ENCODE results near the gene DNAJC24.
A peak's percentile ranks its signal among the peaks of the same experiment; 100 is the strongest.
"Not testable (repeated sequence)": the region's sequence is repeated elsewhere in the genome, so short reads cannot be mapped to it uniquely, and the experiment has no call there.

DNAJC24 gene, protein sequence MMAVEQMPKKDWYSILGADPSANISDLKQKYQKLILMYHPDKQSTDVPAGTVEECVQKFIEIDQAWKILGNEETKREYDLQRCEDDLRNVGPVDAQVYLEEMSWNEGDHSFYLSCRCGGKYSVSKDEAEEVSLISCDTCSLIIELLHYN

DNA sequence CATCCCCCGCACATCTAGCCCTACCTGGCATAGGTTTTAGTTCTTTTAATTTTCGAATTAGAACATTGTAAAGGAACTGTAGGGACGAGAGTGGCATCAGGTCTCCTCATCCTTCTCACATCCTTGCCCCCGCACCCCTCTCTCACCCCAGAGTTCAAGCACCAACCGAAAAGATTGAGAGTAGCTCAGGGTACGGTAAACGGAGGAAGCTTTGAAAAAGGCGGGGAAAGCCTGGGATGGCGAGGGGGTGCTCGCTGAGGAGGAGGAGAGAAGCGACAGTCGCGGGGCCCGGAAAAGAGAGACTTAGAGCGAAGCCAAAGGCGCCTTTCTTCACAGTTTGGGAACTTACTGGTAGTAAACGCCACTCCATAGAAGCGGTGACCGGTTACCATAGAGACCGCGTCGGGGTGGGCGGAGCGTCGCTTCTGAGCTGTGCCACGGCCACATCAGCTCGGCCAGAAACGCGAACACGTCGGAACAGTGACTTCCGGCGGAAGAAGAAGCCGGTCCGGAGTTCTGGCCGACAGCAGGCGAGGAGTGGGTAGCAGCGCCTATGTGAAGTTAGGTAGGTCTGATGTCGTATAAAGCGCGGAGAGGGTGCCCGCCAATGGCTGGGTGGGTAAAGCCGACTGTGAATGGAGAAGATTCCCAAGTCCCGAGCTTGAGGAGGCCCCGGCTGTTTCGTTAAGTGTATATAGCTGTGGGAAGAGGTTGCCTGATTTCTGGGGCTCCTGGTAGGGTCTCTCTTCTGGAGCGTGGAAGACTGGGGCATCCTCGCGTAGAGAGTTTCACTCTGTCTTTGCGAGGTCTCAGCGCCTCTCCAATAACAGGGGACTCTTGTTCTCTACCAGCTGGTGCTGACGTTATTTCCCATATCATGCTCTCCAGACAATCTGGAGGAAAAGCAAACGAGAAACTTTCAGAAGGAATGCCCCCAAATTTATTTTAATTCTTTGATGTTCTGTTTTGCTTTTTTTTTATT, at the start of gene DNAJC24, which contains the start of gene DCDC1:
TSS of gene DNAJC24 (plus strand) at position 513 of the 982 bp plus-strand sequence. CDS start 889 bp downstream, outside the sequence.
TSS of gene DCDC1 (minus strand) at position 392 of the 982 bp plus-strand sequence. CDS start 41,459 bp downstream, outside the sequence.
- FAIRE-seq (peak; percentile 67), DNase-seq (ENCODE audit: insufficient read length, low spot score) (peak; percentile 20)
- TF ChIP-seq, protein P1, sequence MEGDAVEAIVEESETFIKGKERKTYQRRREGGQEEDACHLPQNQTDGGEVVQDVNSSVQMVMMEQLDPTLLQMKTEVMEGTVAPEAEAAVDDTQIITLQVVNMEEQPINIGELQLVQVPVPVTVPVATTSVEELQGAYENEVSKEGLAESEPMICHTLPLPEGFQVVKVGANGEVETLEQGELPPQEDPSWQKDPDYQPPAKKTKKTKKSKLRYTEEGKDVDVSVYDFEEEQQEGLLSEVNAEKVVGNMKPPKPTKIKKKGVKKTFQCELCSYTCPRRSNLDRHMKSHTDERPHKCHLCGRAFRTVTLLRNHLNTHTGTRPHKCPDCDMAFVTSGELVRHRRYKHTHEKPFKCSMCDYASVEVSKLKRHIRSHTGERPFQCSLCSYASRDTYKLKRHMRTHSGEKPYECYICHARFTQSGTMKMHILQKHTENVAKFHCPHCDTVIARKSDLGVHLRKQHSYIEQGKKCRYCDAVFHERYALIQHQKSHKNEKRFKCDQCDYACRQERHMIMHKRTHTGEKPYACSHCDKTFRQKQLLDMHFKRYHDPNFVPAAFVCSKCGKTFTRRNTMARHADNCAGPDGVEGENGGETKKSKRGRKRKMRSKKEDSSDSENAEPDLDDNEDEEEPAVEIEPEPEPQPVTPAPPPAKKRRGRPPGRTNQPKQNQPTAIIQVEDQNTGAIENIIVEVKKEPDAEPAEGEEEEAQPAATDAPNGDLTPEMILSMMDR (IDR thresholded peaks at IDR 0.05; ENCODE audit: insufficient read depth, missing control alignments), result no peak

DNA sequence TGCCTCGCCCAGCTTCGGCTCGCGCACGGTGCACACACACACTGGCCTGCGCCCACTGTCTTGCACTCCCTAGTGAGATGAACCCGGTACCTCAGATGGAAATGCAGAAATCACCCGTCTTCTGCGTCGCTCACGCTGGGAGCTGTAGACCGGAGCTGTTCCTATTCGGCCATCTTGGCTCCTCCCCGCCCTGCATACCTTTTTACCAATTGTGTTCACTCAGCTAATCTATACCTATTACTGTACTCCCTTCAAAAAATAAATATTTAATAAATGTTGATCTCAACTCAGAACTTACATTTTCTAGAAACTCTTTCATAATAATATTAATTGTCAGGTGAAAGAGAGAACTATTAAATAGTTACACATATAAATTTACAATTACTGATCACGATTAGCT, 48.2 kb upstream of the DNAJC24 start:
- not testable (repeated sequence) for DNase-seq (ENCODE audit: insufficient read length, low spot score); FAIRE-seq

DNA sequence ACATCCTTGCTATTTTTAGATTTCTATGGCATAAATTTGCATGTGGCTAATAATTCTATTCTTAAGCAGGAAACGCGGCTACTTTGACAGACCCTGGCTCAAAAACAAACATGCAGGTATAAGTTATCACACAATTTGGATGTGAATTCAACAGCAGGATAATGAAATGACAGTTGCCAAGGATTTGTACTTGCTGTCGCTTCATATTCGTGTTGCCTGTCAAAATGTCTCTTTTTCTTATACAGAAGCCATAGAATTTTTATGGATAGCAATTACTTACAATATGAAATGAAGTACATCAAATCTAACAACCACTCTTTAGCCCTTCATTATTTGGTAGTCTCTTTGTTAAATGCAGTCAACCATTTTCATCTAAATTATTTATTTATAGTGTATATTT, 46.5 kb upstream of the DNAJC24 start:
- DNase-seq (ENCODE audit: insufficient read length, low spot score), result no peak
- FAIRE-seq, result no peak
- TF ChIP-seq, protein P1 (IDR thresholded peaks at IDR 0.05; ENCODE audit: insufficient read depth, missing control alignments), result no peak

DNA sequence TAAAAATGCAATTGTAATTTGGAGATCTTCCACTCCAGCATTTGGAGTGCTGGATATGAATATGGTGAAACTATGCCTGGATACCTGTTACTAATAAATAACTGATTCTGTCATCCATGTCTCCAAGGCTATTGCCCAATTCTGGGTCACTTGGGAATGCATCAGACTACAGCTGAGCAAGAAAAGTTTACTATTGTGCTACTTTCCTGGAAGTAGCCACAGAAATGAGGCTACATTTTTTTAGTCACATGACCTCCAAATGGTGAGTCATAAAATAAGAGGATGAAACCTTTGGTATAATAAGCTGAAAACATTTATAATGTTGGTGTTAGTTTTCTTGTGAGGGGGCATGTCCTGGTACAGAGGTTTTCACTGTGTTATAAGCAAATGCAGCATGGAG, 44.5 kb upstream of the DNAJC24 start:
- DNase-seq (ENCODE audit: insufficient read length, low spot score) (no peak), FAIRE-seq (no peak)
- TF ChIP-seq, protein P1 (IDR thresholded peaks at IDR 0.05; ENCODE audit: insufficient read depth, missing control alignments), result no peak

DNA sequence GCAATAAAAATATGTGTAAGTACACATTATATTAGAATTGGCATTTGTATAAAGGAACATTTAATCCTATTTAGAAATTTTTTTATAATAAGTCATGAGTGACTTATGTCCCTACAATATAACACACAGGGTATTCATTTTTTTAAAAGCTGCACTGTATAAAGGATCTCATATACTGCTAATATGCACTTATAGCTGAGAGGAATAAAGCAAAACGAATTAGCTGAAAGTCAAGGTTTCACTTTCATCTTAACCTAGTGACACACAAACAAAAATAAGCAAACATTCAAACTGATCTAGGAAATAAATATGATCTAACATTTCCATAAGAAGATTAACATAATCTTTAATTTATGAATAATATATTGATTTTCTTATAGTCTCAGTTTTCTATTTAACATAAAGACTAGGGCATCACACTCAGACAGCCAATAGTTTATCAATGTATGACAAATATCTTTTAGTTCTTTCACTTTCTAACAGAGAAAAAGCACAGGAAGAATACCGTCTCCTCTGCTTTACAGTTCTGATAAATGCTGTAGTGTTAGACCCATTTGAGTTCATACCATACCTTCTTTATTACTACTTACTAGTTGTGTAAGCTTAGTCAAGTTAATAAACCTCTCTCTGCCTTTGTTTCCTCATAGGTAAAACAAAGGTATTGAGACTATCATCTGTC, 43.1 kb upstream of the DNAJC24 start:
- TF ChIP-seq, protein P1 (IDR thresholded peaks at IDR 0.05; ENCODE audit: insufficient read depth, missing control alignments), result no peak
- no peak for FAIRE-seq
- DNase-seq (ENCODE audit: insufficient read length, low spot score), result no peak

DNA sequence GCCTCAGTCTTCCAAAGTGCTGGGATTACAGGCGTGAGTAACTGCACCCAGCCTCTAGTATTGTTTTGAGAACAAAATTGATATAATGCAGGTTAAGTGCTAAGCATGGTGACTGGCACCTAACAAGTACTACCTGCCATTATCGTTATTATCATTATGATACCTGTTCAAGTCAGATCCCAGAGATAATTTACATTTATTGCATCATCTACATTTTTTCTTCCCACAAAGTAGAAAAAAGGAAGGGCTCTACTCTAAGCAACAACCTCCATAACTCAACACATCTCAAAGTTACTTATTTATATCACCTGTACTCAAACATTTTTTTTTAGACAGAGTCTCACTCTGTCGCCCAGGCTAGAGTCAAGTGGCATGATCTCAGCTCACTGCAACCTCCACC, 42.2 kb upstream of the DNAJC24 start:
- DNase-seq (ENCODE audit: insufficient read length, low spot score) (no peak), FAIRE-seq (no peak)
- TF ChIP-seq, protein P1 (IDR thresholded peaks at IDR 0.05; ENCODE audit: insufficient read depth, missing control alignments), result no peak

DNA sequence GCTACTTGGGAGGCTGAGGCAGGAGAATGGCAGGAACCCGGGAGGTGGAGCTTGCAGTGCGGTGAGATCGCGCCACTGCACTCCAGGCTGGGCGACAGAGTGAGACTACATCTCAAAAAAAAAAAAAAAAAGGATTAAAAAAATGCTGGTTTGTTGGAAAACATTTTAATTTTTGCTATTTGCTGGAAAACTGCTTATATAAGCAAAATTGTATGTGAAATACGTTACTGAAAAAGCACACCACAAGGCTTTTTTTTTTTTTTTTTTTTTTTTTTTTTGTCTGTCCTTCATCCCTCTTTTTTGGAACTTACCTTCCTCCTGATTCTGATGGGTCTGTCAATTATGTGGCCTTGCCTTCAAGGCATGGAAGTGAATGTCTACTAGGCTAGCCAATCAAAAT, 41.0 kb upstream of the DNAJC24 start:
- FAIRE-seq (no peak), DNase-seq (ENCODE audit: insufficient read length, low spot score) (no peak)
- TF ChIP-seq, protein P1 (IDR thresholded peaks at IDR 0.05; ENCODE audit: insufficient read depth, missing control alignments), result no peak
